ENCODE measurements around the gene SHISA8.

Gene SHISA8

GRCh38 chr22:41935509-41935908 lies 20.6 kb upstream of the SHISA8 start:
- Histone ChIP-seq H3K27me3 (ENCODE audit: insufficient read depth, low read length) (no peaks in the 10 kb centered on the region), H3K9me3 (ENCODE audit: low read length) (no peaks in the 10 kb centered on the region), H4K20me1 (ENCODE audit: insufficient read depth, low read length) (no peaks in the 10 kb centered on the region), H3F3A (ENCODE audit: insufficient read depth, low read length) (peaks cover 8% of the 10 kb centered on the region; the same call in 1 of the 2 replicates), H3K79me2 (ENCODE audit: insufficient read depth, low read length) (no peaks in the 10 kb centered on the region), H3K36me3 (ENCODE audit: insufficient read depth, low read length) (peaks cover 18% of the 10 kb centered on the region; the same call in 1 of the 2 replicates), H3K9me2 (ENCODE audit: low read depth, low read length) (no peaks in the 10 kb centered on the region), H3K4me3 (ENCODE audit: low read depth, low read length, poor library complexity, severe bottlenecking) (no peak overlapping the region), H3K9ac (ENCODE audit: low read length) (peak overlapping the region; percentile 50), H2AFZ (ENCODE audit: low read length) (no peak overlapping the region), H3K27ac (ENCODE audit: low read depth, low read length, poor library complexity, severe bottlenecking) (peak overlapping the region; percentile 96), H3K4me2 (ENCODE audit: low read length) (peak overlapping the region; percentile 12; the same call in 1 of the 2 replicates), H3K4me1 (ENCODE audit: insufficient read depth, low read length, severe bottlenecking) (peaks cover 93% of the 10 kb centered on the region)
- no peak for TF ChIP-seq CTCF (IDR thresholded peaks at IDR 0.05; ENCODE audit: low read length)
- no peak for TF ChIP-seq EZH2 (IDR thresholded peaks at IDR 0.05; ENCODE audit: borderline replicate concordance, low read length)

GRCh38 chr22:41935015-41935351 lies 20.1 kb upstream of the SHISA8 start:
- no peak overlapping the region for H3K4me2 ChIP-seq (ENCODE audit: low read length)
- peak overlapping the region; percentile 50 for H3K9ac ChIP-seq (ENCODE audit: low read length)
- no peaks in the 10 kb centered on the region for H3K79me2 ChIP-seq (ENCODE audit: insufficient read depth, low read length)
- no peaks in the 10 kb centered on the region for H4K20me1 ChIP-seq (ENCODE audit: insufficient read depth, low read length)
- H3F3A ChIP-seq (ENCODE audit: insufficient read depth, low read length) = peaks cover 8% of the 10 kb centered on the region; the same call in 1 of the 2 replicates
- peaks cover 88% of the 10 kb centered on the region for H3K4me1 ChIP-seq (ENCODE audit: insufficient read depth, low read length, severe bottlenecking)
- H3K27me3 ChIP-seq (ENCODE audit: insufficient read depth, low read length) = no peaks in the 10 kb centered on the region
- no peaks in the 10 kb centered on the region for H3K9me2 ChIP-seq (ENCODE audit: low read depth, low read length)
- H2AFZ ChIP-seq (ENCODE audit: low read length) = no peak overlapping the region
- TF ChIP-seq CTCF (IDR thresholded peaks at IDR 0.05; ENCODE audit: low read length) (no peak), EZH2 (IDR thresholded peaks at IDR 0.05; ENCODE audit: borderline replicate concordance, low read length) (no peak)
- H3K36me3 ChIP-seq (ENCODE audit: insufficient read depth, low read length) = peaks cover 17% of the 10 kb centered on the region; the same call in 1 of the 2 replicates
- H3K4me3 ChIP-seq (ENCODE audit: low read depth, low read length, poor library complexity, severe bottlenecking) = no peak overlapping the region
- peak overlapping the region; percentile 96 for H3K27ac ChIP-seq (ENCODE audit: low read depth, low read length, poor library complexity, severe bottlenecking)
- no peaks in the 10 kb centered on the region for H3K9me3 ChIP-seq (ENCODE audit: low read length)

- Histone ChIP-seq H3K27me3 (ENCODE audit: insufficient read depth, low read length) (no peaks in the 10 kb centered on the region), H3K4me1 (ENCODE audit: insufficient read depth, low read length, severe bottlenecking) (peaks cover 85% of the 10 kb centered on the region), H3F3A (ENCODE audit: insufficient read depth, low read length) (peaks cover 8% of the 10 kb centered on the region; the same call in 1 of the 2 replicates), H3K9me3 (ENCODE audit: low read length) (no peaks in the 10 kb centered on the region), H3K9me2 (ENCODE audit: low read depth, low read length) (no peaks in the 10 kb centered on the region), H4K20me1 (ENCODE audit: insufficient read depth, low read length) (no peaks in the 10 kb centered on the region), H3K9ac (ENCODE audit: low read length) (peak overlapping the region; percentile 50; the same call in 1 of the 2 replicates), H2AFZ (ENCODE audit: low read length) (no peak overlapping the region), H3K36me3 (ENCODE audit: insufficient read depth, low read length) (peaks cover 17% of the 10 kb centered on the region; the same call in 1 of the 2 replicates), H3K27ac (ENCODE audit: low read depth, low read length, poor library complexity, severe bottlenecking) (peak overlapping the region; percentile 96), H3K4me3 (ENCODE audit: low read depth, low read length, poor library complexity, severe bottlenecking) (no peak overlapping the region), H3K4me2 (ENCODE audit: low read length) (peak overlapping the region; percentile 1; the same call in 1 of the 2 replicates), H3K79me2 (ENCODE audit: insufficient read depth, low read length) (no peaks in the 10 kb centered on the region)
- TF ChIP-seq EZH2 (IDR thresholded peaks at IDR 0.05; ENCODE audit: borderline replicate concordance, low read length) = no peak
- TF ChIP-seq CTCF (IDR thresholded peaks at IDR 0.05; ENCODE audit: low read length) = no peak
Observed at GRCh38 chr22:41934284-41935014, 19.6 kb upstream of the SHISA8 start.

Data from OCI-LY1 (cell line).